Upper lobe of left lung (tissue), 6 donors: ENCODE measurements around the gene TNS3. TPM values are rescaled to one million over a fixed set of nuclear protein-coding genes. Genes with fewer than 3 reads are reported as not detected.

Source experiments
- ATAC-seq, 2 donors: fragments of 200-7000 bp; cut with Tn5 transposase; one replicate each; pipeline ENCODE4 v1.9.1; 2022; ENCODE audit warnings: mild to moderate bottlenecking in 2 of 2, moderate library complexity in 2 of 2; ENCODE audit not compliant: low FRiP score in 2 of 2
- DNase-seq, 2 donors: peaks; one replicate each; pipeline ENCODE4 v3.0.0-alpha.2; 2019 to 2020
- H3K27ac ChIP-seq, 4 donors: fragments of 200-600 bp; sonication (generic); one replicate each; pipeline ENCODE4 v1.5.1; 2016 to 2019
- H3K27me3 ChIP-seq, 4 donors: fragments of 200-600 bp; sonication (generic); one replicate each; pipeline ENCODE4 v1.5.1; 2017 to 2019
- H3K36me3 ChIP-seq, 4 donors: fragments of 200-600 bp; sonication (generic); one replicate each; pipeline ENCODE4 v1.5.1; 2016 to 2019
- H3K4me1 ChIP-seq, 4 donors: fragments of 200-600 bp; sonication (generic); one replicate each; pipeline ENCODE4 v1.5.1; 2018 to 2019
- H3K4me3 ChIP-seq, 4 donors: fragments of 200-600 bp; sonication (generic); one replicate each; pipeline ENCODE4 v1.5.1; 2017 to 2019; ENCODE audit warnings: mild to moderate bottlenecking in 2 of 4, moderate library complexity in 1 of 4
- H3K9me3 ChIP-seq, 4 donors: fragments of 200-600 bp; sonication (generic); one replicate each; pipeline ENCODE4 v1.5.1; 2018 to 2019
- CTCF ChIP-seq, 6 experiments: fragments of 450-650 bp in 4 of 6; fragments of 200-600 bp in 2 of 6; sonication (generic) in 2 of 6; IDR thresholded peaks; one replicate each; pipeline ENCODE4 v1.5.1; 2016 to 2019; ENCODE audit warnings: antibody characterized with exemption in 6 of 6
- EP300 ChIP-seq, 4 donors: sonication (generic); formaldehyde crosslinking; IDR thresholded peaks; one replicate each; pipeline ENCODE4 v1.5.1; 2017; ENCODE audit warnings: antibody characterized with exemption in 4 of 4, control low read depth in 2 of 4
- POLR2A ChIP-seq, 4 donors: fragments of 450-650 bp; IDR thresholded peaks; one replicate each; pipeline ENCODE4 v1.5.1; 2016 to 2017; ENCODE audit warnings: antibody characterized with exemption in 4 of 4, mild to moderate bottlenecking in 2 of 4
- POLR2AphosphoS5 ChIP-seq, 2 donors: sonication (generic); formaldehyde crosslinking; IDR thresholded peaks; one replicate each; pipeline ENCODE4 v1.5.1; 2017; ENCODE audit warnings: antibody characterized with exemption in 2 of 2
- WGBS, 2 donors: methylation state at CpG; one replicate each; pipeline ENCODE4 v1.1.5; 2017 to 2018; 5-methylcytosine and 5-hydroxymethylcytosine counted together
- total RNA-seq, 6 donors: library from RNA; depleted of rRNA in 4 of 6; stranded (reverse); fragments of >200 nt in 4 of 6; gene quantifications; one replicate each; pipeline versions ENCODE4 v1.1.0 to v1.2.1, GENCODE V29; 2016 to 2021
- donor health status: DM: no; HTN: no; CAD: no; lungs with moderate emphysema.
- donor health status: DM: no; HTN: yes; CAD: no; lungs with severe emphysema.

Gene TNS3
- total RNA-seq, 6 donors from 2014 or later = 90.6 to 266 (median 143) TPM

GRCh38 chr7:47253650-47254080, 328.2 kb downstream of the TNS3 start:
- no peaks in the 10 kb centered on the region for H3K9me3 ChIP-seq
- WGBS, 2 donors = 6 to 11% methylated on average over 12 to 14 of the region's 14 CpGs
- H3K36me3 ChIP-seq = no peaks in the 10 kb centered on the region
- H3K4me3 ChIP-seq = peak overlapping the region; percentile 8 to 62 (median 52)
- peaks cover 14 to 21% (median 18%) of the 10 kb centered on the region in 4 donors for H3K4me1 ChIP-seq
- DNase-seq (peak in 1 of 2 donors; percentile 41), ATAC-seq (peak; percentile 80 to 87)
- no peaks in the 10 kb centered on the region for H3K27me3 ChIP-seq
- TF ChIP-seq POLR2A (IDR thresholded peaks at IDR 0.05) (no peak), CTCF (IDR thresholded peaks at IDR 0.05) (no peak), POLR2AphosphoS5 (IDR thresholded peaks at IDR 0.05) (peak; percentile 26 to 53)
- H3K27ac ChIP-seq = peak overlapping the region; percentile 84 to 89 (median 88)

GRCh38 chr7:47252675-47253074, 329.2 kb downstream of the TNS3 start:
- Histone ChIP-seq H3K27me3 (no peaks in the 10 kb centered on the region), H3K36me3 (no peaks in the 10 kb centered on the region), H3K4me1 (peaks cover 14 to 21% (median 18%) of the 10 kb centered on the region in 4 donors), H3K4me3 (no peak overlapping the region), H3K27ac (no peak overlapping the region), H3K9me3 (no peaks in the 10 kb centered on the region)
- no peak for DNase-seq
- TF ChIP-seq CTCF (IDR thresholded peaks at IDR 0.05) (no peak), POLR2A (IDR thresholded peaks at IDR 0.05) (no peak), POLR2AphosphoS5 (IDR thresholded peaks at IDR 0.05) (no peak), EP300 (IDR thresholded peaks at IDR 0.05) (no peak)
- 90 to 98% methylated on average over 5 of the region's 5 CpGs for WGBS, 2 donors
- no peak for ATAC-seq

GRCh38 chr7:47249361-47249760, 332.6 kb downstream of the TNS3 start:
- ATAC-seq (no peak), DNase-seq (no peak)
- Histone ChIP-seq H3K27ac (no peak overlapping the region), H3K9me3 (no peaks in the 10 kb centered on the region), H3K27me3 (no peaks in the 10 kb centered on the region), H3K4me1 (peaks cover 9 to 13% (median 10%) of the 10 kb centered on the region in 4 donors), H3K4me3 (no peak overlapping the region), H3K36me3 (no peaks in the 10 kb centered on the region)
- 65 to 68% methylated on average over 2 of the region's 2 CpGs for WGBS, 2 donors
- no peak for TF ChIP-seq POLR2A (IDR thresholded peaks at IDR 0.05)
- no peak for TF ChIP-seq CTCF (IDR thresholded peaks at IDR 0.05)
- TF ChIP-seq POLR2AphosphoS5 (IDR thresholded peaks at IDR 0.05) = no peak
- TF ChIP-seq EP300 (IDR thresholded peaks at IDR 0.05) = no peak

GRCh38 chr7:47248797-47249196, 333.1 kb downstream of the TNS3 start:
- H3K27me3 ChIP-seq = no peaks in the 10 kb centered on the region
- ATAC-seq (no peak), DNase-seq (no peak)
- H3K4me1 ChIP-seq = peaks cover 5 to 8% (median 6%) of the 10 kb centered on the region in 4 donors
- H3K36me3 ChIP-seq = no peaks in the 10 kb centered on the region
- no peaks in the 10 kb centered on the region for H3K9me3 ChIP-seq
- WGBS, 2 donors = 76 to 82% methylated on average over 3 of the region's 3 CpGs
- H3K4me3 ChIP-seq = no peak overlapping the region
- TF ChIP-seq POLR2A (IDR thresholded peaks at IDR 0.05) = no peak
- no peak overlapping the region for H3K27ac ChIP-seq

- Histone ChIP-seq H3K27ac (no peak overlapping the region), H3K4me3 (no peak overlapping the region), H3K4me1 (no peaks in the 10 kb centered on the region), H3K27me3 (no peaks in the 10 kb centered on the region), H3K36me3 (no peaks in the 10 kb centered on the region), H3K9me3 (no peaks in the 10 kb centered on the region)
- DNase-seq (no peak), ATAC-seq (no peak)
- no peak for TF ChIP-seq POLR2AphosphoS5 (IDR thresholded peaks at IDR 0.05)
- no peak for TF ChIP-seq EP300 (IDR thresholded peaks at IDR 0.05)
- TF ChIP-seq POLR2A (IDR thresholded peaks at IDR 0.05) = no peak
- 72 to 74% methylated on average over 5 of the region's 5 CpGs for WGBS, 2 donors
Measured at GRCh38 chr7:47247132-47247531, 334.8 kb downstream of the TNS3 start.

GRCh38 chr7:47244692-47245091, 337.2 kb downstream of the TNS3 start:
- ATAC-seq = no peak

More at GRCh38 chr7:47244692-47245091, 337.2 kb downstream of the TNS3 start:
- no peak for DNase-seq
- Histone ChIP-seq H3K9me3 (no peaks in the 10 kb centered on the region), H3K4me3 (no peak overlapping the region), H3K27me3 (no peaks in the 10 kb centered on the region), H3K27ac (no peak overlapping the region), H3K36me3 (no peaks in the 10 kb centered on the region), H3K4me1 (peaks cover 0 to 4% (median 0%) of the 10 kb centered on the region in 4 donors)
- TF ChIP-seq POLR2AphosphoS5 (IDR thresholded peaks at IDR 0.05) = no peak
- TF ChIP-seq EP300 (IDR thresholded peaks at IDR 0.05) = no peak
- TF ChIP-seq POLR2A (IDR thresholded peaks at IDR 0.05) = no peak
- no peak for TF ChIP-seq CTCF (IDR thresholded peaks at IDR 0.05)
